Medulla oblongata (tissue), 1 donor: ENCODE results near the gene SEPTIN3.
"Not testable (repeated sequence)": the region's sequence is repeated elsewhere in the genome, so short reads cannot be mapped to it uniquely, and the experiment has no call there.

Experiments used
- DNase-seq: peaks from one replicate; pipeline ENCODE4 v3.0.0-alpha.2; 2015; ENCODE audit errors: extremely low spot score

Gene SEPTIN3

GRCh38 chr22:41943661-41944209, 25.5 kb upstream of the SEPTIN3 start:
- no peak for DNase-seq

GRCh38 chr22:41946629-41947423, 22.4 kb upstream of the SEPTIN3 start, which contains the start of gene CENPM:
TSS of gene CENPM (minus strand) at chr22:41947152. CDS start at chr22:41947076, 76 bp downstream.
- DNase-seq = peak; percentile 94

DNA sequence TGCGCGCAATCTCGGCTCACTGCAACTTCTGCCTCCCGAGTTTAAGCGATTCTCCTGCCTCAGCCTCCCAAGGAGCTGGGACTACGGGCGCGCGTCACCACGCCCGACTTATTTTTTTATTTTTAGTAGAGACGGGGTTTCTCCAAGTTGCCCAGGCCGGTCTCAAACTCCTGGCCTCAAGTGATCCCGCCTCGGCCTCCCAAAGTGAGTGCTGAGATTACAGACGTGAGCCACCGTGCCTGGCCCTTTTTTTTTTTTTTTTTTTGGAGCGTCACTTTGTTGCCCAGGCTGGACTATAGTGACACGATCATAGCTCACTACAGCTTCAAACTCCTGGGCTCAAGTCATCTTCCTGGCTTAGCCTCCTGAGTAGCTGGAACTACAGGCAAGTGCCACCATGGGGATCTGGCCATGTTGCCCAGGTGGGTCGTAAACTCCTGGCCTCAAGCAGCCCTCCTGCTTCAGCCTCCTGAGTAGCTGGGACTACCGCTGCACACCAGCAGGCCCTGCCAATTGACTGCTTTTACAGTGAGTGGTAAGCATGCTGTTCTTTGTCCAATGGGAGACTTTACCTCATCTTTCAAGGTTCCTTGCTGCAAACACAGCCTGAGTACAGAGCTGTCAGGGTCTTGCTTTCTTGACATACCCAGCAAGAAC, 21.7 kb upstream of the SEPTIN3 start:
- no peak for DNase-seq

- DNase-seq = no peak
Observed at GRCh38 chr22:41948142-41948541, 21.1 kb upstream of the SEPTIN3 start.

GRCh38 chr22:41948928-41949296, 20.3 kb upstream of the SEPTIN3 start:
- not testable (repeated sequence) for DNase-seq

GRCh38 chr22:41949297-41949965, 19.8 kb upstream of the SEPTIN3 start:
- no peak for DNase-seq

DNA sequence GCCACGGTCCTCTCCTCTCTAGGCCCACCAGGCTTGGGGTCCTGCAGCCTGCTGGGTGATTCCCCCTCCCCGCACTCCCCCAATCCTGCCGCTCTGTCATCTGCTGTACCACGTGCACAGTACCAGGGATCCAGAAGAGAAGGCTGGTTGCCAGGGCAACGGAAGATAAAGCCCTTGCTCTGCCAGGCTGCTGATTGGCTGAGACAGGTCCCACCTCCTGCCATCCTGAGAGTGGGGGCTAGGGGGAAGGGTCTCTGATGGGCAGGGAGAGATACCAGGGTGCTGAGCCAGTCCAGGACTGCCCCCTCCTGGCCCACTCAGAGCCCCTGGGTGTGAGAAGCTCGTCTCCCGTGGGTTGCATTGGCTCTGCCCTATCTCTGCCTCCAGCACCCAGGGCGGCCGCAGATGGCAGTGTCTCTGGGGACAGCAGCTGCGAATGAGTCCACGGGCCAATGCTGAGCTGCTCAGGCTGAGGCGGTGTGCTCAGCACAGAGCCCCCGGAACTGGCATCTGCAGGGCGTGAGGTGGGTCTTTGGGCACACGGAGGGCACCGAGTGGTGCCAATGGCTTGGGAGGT, 17.3 kb upstream of the SEPTIN3 start, which contains the start of gene SMIM45:
SMIM45 (plus strand) TSS at position 253 of the 577 bp plus-strand sequence.
- peak; percentile 88 for DNase-seq

GRCh38 chr22:41952713-41953112, 16.5 kb upstream of the SEPTIN3 start:
- DNase-seq = no peak

- no peak for DNase-seq
Observed at GRCh38 chr22:41957941-41958556, 11.2 kb upstream of the SEPTIN3 start.

DNA sequence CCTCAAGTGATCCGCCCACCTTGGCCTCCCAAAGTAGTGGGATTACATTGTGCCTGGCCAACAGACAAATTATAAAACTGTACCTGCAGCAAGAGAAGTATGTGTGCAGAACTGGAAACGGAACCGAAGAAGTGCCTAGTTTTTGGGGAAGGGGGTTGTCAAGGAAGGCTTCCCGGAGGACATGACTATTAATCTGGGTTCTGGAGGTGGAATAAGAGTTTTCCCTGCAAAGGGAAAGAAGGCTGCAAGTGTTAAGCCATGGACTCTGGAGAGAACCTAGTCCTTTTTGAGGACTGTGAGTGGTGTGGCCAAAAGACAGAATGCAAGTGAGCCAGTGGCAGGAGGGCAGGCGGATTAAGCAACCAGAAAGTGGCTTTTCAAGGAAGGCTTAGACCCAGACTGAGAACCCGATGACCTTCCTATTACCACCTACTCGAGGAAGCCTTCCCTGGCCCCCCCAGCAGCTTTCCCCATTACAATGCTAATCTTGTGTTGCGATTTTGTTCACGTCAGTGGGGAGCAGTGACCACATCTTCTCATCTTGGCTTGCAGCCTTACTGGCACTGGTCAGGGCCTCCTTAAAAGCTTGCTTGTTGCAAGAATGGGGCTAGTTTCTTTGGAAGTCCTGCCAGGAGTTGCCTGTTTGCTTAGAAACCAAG, 5.7 kb upstream of the SEPTIN3 start:
- DNase-seq = peak; percentile 86

GRCh38 chr22:41964112-41964491, 5.1 kb upstream of the SEPTIN3 start:
- DNase-seq = no peak

DNA sequence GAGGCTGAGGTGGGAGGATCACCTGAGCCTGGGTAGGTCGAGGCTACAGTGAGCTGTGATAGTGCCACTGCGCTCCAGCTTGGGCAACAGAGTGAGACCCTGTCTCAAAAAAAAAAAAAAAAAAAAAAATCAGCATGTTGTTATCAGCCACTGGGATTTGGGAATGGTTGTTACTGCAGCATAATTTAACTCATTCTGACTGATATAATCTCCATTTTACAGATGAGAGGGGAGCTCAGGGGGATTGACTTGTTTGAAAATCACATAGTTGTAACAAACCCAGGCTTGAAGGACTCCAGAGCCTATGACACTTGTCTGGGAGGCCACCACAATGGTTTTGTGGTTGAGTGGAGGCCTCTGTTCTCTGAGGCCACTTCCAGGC, 3.0 kb upstream of the SEPTIN3 start:
- no peak for DNase-seq

DNA sequence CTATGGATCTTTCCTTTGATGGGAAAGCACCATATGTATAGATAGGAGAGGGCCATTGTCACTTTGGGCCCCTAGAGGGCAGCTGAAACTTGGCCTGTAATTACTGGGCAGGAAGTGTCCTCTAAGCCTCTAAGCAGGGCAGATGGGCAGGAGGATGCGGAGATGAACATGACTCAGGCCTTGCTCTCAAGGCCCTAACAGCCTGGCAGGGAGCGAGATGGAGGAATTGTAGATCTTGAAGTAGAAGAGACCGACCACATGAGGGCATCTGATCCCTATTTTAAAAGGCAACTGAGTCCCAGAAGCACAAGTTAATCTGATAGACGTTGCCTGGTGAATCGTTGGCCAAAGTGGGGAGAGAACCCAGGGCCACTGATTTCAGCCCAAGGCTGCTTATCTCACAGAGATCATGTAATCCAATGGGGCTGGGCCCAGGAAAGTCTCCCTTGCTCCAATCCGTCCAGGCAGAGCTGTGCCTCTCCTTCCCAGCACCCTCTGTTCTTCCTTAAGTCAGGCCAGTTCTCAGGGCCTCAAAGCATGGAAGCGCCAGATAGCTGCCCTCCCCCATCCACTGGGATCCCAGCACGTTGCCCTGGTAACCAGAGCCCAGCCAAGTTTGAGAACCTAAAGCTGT, 2.5 kb upstream of the SEPTIN3 start:
- DNase-seq = peak; percentile 86

DNA sequence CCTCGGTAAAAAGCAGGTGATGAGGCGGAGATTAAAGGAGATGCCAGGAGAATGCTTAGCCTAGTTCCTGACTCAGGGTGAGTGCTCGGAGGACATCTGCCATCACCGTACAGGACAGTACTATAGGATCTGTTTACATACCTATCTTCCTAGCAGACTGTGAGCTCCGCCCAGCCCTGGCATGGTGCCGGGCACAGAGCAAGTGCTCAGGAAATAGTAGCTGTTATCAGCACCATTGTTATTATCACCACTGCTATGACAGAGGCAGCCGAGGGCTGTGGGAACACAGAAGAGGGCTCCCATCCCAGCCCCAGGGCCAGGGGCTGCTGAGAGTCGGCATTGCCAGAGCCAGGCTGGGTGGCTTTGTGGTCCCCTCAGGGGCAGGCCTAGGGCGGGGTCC, 642 bp upstream of the SEPTIN3 start:
- DNase-seq = no peak

DNA sequence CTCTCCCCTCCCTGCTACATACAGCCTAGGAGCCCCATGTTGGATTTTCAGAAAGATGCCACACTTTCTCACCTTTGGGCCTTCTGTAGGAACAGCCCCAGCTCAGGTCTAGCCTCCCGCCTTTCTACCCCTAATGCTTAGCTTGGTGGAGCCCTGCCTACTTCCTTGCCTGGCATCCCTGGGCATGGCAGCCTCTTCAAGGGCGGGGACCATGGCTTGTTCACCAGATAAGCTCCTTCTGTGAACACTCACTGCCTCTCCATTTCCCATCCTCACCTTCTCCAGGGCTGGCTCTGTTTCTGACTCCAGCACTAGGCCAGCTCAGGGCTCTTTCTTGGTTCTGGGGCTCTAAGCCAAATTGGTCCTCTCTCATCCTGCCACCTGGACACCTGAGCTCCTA, 1.4 kb downstream of the SEPTIN3 start:
- DNase-seq = no peak

DNA sequence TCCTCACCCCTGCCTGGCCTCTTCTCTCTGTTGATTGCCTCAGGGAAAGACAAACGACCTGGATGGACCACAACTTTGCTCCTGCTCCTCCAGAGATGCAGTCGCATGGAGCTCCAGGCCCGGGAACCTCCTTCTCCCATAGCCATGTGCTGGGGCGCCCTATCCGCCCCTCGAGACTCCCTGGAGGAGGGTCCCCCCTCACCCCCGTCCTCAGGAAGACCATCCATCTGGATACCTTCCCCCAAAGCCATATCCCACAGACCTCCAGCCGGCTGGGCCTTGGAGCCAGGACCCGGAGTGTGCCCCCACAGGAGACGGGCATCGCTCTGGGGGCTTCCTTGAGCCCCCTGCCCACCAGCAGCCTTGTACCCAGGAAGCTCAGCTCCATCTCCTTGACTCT, 2.2 kb downstream of the SEPTIN3 start:
- DNase-seq = no peak

- no peak for DNase-seq
Observed at GRCh38 chr22:41974691-41975290, 5.5 kb downstream of the SEPTIN3 start.

GRCh38 chr22:41975299-41976069, 6.2 kb downstream of the SEPTIN3 start:
- DNase-seq = no peak
